ENCODE measurements around the gene STK4. TPM values are rescaled to one million over a fixed set of nuclear protein-coding genes. Genes with fewer than 3 reads are reported as not detected.

Gene STK4
- total and polyA plus RNA-seq, 2 experiments from 2014 or later = 16.0 to 19.1 TPM

DNA sequence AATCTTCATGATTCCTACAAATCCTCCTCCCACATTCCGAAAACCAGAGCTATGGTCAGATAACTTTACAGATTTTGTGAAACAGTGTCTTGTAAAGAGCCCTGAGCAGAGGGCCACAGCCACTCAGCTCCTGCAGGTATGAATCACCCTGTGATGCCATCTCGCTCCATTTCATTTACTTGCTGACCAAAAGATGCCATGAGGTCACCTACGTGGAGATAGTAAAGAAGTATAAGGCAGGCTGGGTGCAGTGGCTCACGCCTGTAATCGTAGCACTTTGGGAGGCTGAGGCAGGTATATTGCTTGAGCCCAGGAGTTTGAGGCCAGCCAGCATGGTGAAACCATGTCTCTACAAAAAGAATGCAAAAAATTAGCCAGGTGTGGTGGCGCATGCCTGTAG is 30.9 kb downstream of the STK4 start:
- TF ChIP-seq, protein P1, sequence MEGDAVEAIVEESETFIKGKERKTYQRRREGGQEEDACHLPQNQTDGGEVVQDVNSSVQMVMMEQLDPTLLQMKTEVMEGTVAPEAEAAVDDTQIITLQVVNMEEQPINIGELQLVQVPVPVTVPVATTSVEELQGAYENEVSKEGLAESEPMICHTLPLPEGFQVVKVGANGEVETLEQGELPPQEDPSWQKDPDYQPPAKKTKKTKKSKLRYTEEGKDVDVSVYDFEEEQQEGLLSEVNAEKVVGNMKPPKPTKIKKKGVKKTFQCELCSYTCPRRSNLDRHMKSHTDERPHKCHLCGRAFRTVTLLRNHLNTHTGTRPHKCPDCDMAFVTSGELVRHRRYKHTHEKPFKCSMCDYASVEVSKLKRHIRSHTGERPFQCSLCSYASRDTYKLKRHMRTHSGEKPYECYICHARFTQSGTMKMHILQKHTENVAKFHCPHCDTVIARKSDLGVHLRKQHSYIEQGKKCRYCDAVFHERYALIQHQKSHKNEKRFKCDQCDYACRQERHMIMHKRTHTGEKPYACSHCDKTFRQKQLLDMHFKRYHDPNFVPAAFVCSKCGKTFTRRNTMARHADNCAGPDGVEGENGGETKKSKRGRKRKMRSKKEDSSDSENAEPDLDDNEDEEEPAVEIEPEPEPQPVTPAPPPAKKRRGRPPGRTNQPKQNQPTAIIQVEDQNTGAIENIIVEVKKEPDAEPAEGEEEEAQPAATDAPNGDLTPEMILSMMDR (IDR thresholded peaks at IDR 0.05; ENCODE audit: low read depth, low read length) = no peak
- Histone ChIP-seq H3K27ac (no peak overlapping the region), H3K36me3 (peaks cover 22% of the 10 kb centered on the region)

DNA sequence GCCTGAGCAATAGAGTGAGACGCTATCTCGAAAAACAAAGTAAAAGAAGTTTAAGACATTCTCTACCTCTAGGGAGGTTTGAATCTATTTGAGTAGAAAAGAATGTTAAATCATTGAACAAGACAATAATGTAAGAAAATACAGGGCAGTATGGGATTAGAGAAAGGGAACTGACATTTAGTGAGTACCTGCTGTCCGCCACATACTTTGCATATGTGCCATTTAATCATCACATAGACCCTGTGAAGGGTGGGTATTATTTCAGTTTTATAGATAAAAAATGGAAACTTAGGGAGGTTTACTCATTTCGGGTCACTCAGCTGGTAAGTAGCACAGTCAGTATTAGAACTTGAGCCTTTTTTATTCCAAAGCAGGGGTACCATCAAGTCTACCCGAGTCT is 31.4 kb downstream of the STK4 start:
- TF ChIP-seq, protein P1 (IDR thresholded peaks at IDR 0.05; ENCODE audit: low read depth, low read length) = no peak

More for the DNA sequence above, 30.9 kb downstream of the STK4 start:
- no peak for DNase-seq (ENCODE audit: low read depth in 1 of 2, low spot score in 1 of 2)
- Histone ChIP-seq H3K4me1 (ENCODE audit: low read depth) (peaks cover 3% of the 10 kb centered on the region), H3K4me3 (no peak overlapping the region), H3K9me3 (ENCODE audit: low read depth) (no peaks in the 10 kb centered on the region), H3K27me3 (no peaks in the 10 kb centered on the region)

GRCh38 chr20:45008521-45009049 is 42.3 kb downstream of the STK4 start:
- H3K27ac ChIP-seq = no peak overlapping the region
- DNase-seq (ENCODE audit: low read depth in 1 of 2, low spot score in 1 of 2) = peak in 1 of 2 donors; percentile 31
- no peak overlapping the region for H3K4me3 ChIP-seq
- no peaks in the 10 kb centered on the region for H3K9me3 ChIP-seq (ENCODE audit: low read depth)
- H3K27me3 ChIP-seq = no peaks in the 10 kb centered on the region
- TF ChIP-seq, protein P1 (IDR thresholded peaks at IDR 0.05; ENCODE audit: low read depth, low read length) = no peak
- no peaks in the 10 kb centered on the region for H3K36me3 ChIP-seq
- no peaks in the 10 kb centered on the region for H3K4me1 ChIP-seq (ENCODE audit: low read depth)

More for the DNA sequence above, 31.4 kb downstream of the STK4 start:
- no peaks in the 10 kb centered on the region for H3K27me3 ChIP-seq
- H3K36me3 ChIP-seq = peaks cover 24% of the 10 kb centered on the region
- no peaks in the 10 kb centered on the region for H3K9me3 ChIP-seq (ENCODE audit: low read depth)
- peaks cover 3% of the 10 kb centered on the region for H3K4me1 ChIP-seq (ENCODE audit: low read depth)
- H3K27ac ChIP-seq = no peak overlapping the region
- DNase-seq (ENCODE audit: low read depth in 1 of 2, low spot score in 1 of 2) = no peak
- no peak overlapping the region for H3K4me3 ChIP-seq

DNA sequence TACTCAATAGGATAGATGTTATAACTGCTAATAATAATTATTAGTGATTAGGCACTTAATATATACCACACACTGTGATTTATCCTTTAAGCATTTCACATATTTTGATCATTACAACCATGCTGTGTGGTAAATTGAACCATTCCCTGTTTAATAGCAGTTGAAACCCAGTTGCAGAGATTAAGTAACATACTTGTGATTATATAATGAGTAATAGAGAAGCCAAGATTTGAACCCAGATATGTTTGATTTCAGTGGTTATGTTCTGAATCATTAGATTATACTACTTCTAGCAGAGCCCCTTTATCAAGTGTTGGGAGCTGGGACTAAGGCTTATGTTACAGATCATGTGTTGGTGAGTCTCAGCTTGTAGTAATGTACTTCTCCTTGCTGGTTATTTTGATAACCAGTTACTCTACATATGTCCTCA is 44.1 kb downstream of the STK4 start:
- Histone ChIP-seq H3K9me3 (ENCODE audit: low read depth) (no peaks in the 10 kb centered on the region), H3K4me1 (ENCODE audit: low read depth) (peaks cover 3% of the 10 kb centered on the region), H3K27ac (no peak overlapping the region), H3K36me3 (no peaks in the 10 kb centered on the region), H3K4me3 (no peak overlapping the region), H3K27me3 (no peaks in the 10 kb centered on the region)
- DNase-seq (ENCODE audit: low read depth in 1 of 2, low spot score in 1 of 2) = peak in 1 of 2 donors; percentile 43
- TF ChIP-seq, protein P1 (IDR thresholded peaks at IDR 0.05; ENCODE audit: low read depth, low read length) = no peak

GRCh38 chr20:45011108-45011526 is 44.8 kb downstream of the STK4 start:
- no peaks in the 10 kb centered on the region for H3K27me3 ChIP-seq
- H3K4me3 ChIP-seq = no peak overlapping the region
- TF ChIP-seq, protein P1 (IDR thresholded peaks at IDR 0.05; ENCODE audit: low read depth, low read length) = peak; percentile 79
- H3K36me3 ChIP-seq = no peaks in the 10 kb centered on the region
- peak; percentile 66 to 86 for DNase-seq (ENCODE audit: low read depth in 1 of 2, low spot score in 1 of 2)
- no peak overlapping the region for H3K27ac ChIP-seq
- no peaks in the 10 kb centered on the region for H3K9me3 ChIP-seq (ENCODE audit: low read depth)
- H3K4me1 ChIP-seq (ENCODE audit: low read depth) = peaks cover 9% of the 10 kb centered on the region

All from cardiac muscle cell (in vitro differentiated cells and primary cell).